Activated T-helper 17 cell treated with anti-CD3 and anti-CD28 coated beads, Interleukin-2, amount 50 U/mL, for 72 hours (primary cell): ENCODE results near the gene AGPS. TPM values are rescaled to one million over a fixed set of nuclear protein-coding genes. Genes with fewer than 3 reads are reported as not detected.
"Not testable (repeated sequence)": the region's sequence is repeated elsewhere in the genome, so short reads cannot be mapped to it uniquely, and the experiment has no call there.

Experiments used
- ATAC-seq: fragments of 150-1000 bp; cut with Tn5 transposase; replicated peaks from 2 replicates; pipeline ENCODE4 v1.10.0; 2021; ENCODE audit warnings: mild to moderate bottlenecking, moderate library complexity
- H3K27ac Mint-ChIP-seq: one replicate; pipeline ENCODE4 v1.8.0; 2022; ENCODE audit warnings: mixed read lengths
- H3K27me3 Mint-ChIP-seq: one replicate; pipeline ENCODE4 v1.8.0; 2022; ENCODE audit warnings: mixed read lengths
- H3K36me3 Mint-ChIP-seq: one replicate; pipeline ENCODE4 v1.8.0; 2022; ENCODE audit warnings: low read depth, mild to moderate bottlenecking, mixed read lengths
- H3K4me1 Mint-ChIP-seq: one replicate; pipeline ENCODE4 v1.8.0; 2022; ENCODE audit warnings: mixed read lengths
- H3K4me3 Mint-ChIP-seq: one replicate; pipeline ENCODE4 v1.8.0; 2022; ENCODE audit warnings: mild to moderate bottlenecking, mixed read lengths
- H3K9me3 Mint-ChIP-seq: one replicate; pipeline ENCODE4 v1.8.0; 2022; ENCODE audit warnings: mixed read lengths
- total RNA-seq, 2 donors: library from RNA; stranded (reverse); gene quantifications; one replicate each; pipeline ENCODE4 v1.2.3, GENCODE V29; 2022

Gene AGPS
- total RNA-seq, 2 donors from 2014 or later: 31.4 to 70.0 TPM

GRCh38 chr2:177397481-177398289, 5.1 kb downstream of the AGPS start:
- peaks cover 27% of the 10 kb centered on the region for H3K4me1 Mint-ChIP-seq
- peaks cover 27% of the 10 kb centered on the region for H3K36me3 Mint-ChIP-seq
- peak overlapping the region; percentile 64 for H3K27ac Mint-ChIP-seq
- H3K27me3 Mint-ChIP-seq: no peaks in the 10 kb centered on the region
- H3K9me3 Mint-ChIP-seq: no peaks in the 10 kb centered on the region
- ATAC-seq: peak; percentile 49
- peak overlapping the region; percentile 52 for H3K4me3 Mint-ChIP-seq

- peak overlapping the region; percentile 52 for H3K4me3 Mint-ChIP-seq
- H3K4me1 Mint-ChIP-seq: peaks cover 32% of the 10 kb centered on the region
- H3K36me3 Mint-ChIP-seq: peaks cover 27% of the 10 kb centered on the region
- no peaks in the 10 kb centered on the region for H3K9me3 Mint-ChIP-seq
- no peak overlapping the region for H3K27ac Mint-ChIP-seq
- no peaks in the 10 kb centered on the region for H3K27me3 Mint-ChIP-seq
- ATAC-seq: no peak
Observed at GRCh38 chr2:177398290-177398683, 5.7 kb downstream of the AGPS start.

- Mint-ChIP-seq H3K27ac (no peak overlapping the region), H3K4me3 (no peak overlapping the region), H3K36me3 (peaks cover 27% of the 10 kb centered on the region), H3K27me3 (no peaks in the 10 kb centered on the region), H3K9me3 (no peaks in the 10 kb centered on the region), H3K4me1 (peaks cover 33% of the 10 kb centered on the region)
- no peak for ATAC-seq
Observed at GRCh38 chr2:177398791-177399190, 6.2 kb downstream of the AGPS start.

- H3K36me3 Mint-ChIP-seq: peaks cover 27% of the 10 kb centered on the region
- no peak overlapping the region for H3K4me3 Mint-ChIP-seq
- no peaks in the 10 kb centered on the region for H3K9me3 Mint-ChIP-seq
- no peak for ATAC-seq
- H3K27me3 Mint-ChIP-seq: no peaks in the 10 kb centered on the region
- H3K27ac Mint-ChIP-seq: no peak overlapping the region
- peaks cover 34% of the 10 kb centered on the region for H3K4me1 Mint-ChIP-seq
Observed at GRCh38 chr2:177399376-177399775, 6.8 kb downstream of the AGPS start.

- H3K4me3 Mint-ChIP-seq: no peak overlapping the region
- no peaks in the 10 kb centered on the region for H3K27me3 Mint-ChIP-seq
- H3K27ac Mint-ChIP-seq: no peak overlapping the region
- H3K4me1 Mint-ChIP-seq: peaks cover 29% of the 10 kb centered on the region
- no peaks in the 10 kb centered on the region for H3K9me3 Mint-ChIP-seq
- H3K36me3 Mint-ChIP-seq: peaks cover 22% of the 10 kb centered on the region
- no peak for ATAC-seq
Observed at GRCh38 chr2:177400337-177400923, 7.9 kb downstream of the AGPS start.

GRCh38 chr2:177402096-177402495, 9.5 kb downstream of the AGPS start:
- Mint-ChIP-seq H3K4me1 (peaks cover 33% of the 10 kb centered on the region), H3K36me3 (peaks cover 11% of the 10 kb centered on the region), H3K27me3 (no peaks in the 10 kb centered on the region), H3K27ac (no peak overlapping the region), H3K9me3 (no peaks in the 10 kb centered on the region), H3K4me3 (no peak overlapping the region)
- ATAC-seq: no peak

- Mint-ChIP-seq H3K27ac (no peak overlapping the region), H3K27me3 (no peaks in the 10 kb centered on the region), H3K4me1 (peaks cover 31% of the 10 kb centered on the region), H3K36me3 (no peaks in the 10 kb centered on the region), H3K9me3 (no peaks in the 10 kb centered on the region), H3K4me3 (no peak overlapping the region)
- no peak for ATAC-seq
Observed at GRCh38 chr2:177403838-177404237, 11.3 kb downstream of the AGPS start.

GRCh38 chr2:177404243-177404642, 11.7 kb downstream of the AGPS start:
- ATAC-seq: no peak
- Mint-ChIP-seq H3K27me3 (no peaks in the 10 kb centered on the region), H3K9me3 (no peaks in the 10 kb centered on the region), H3K27ac (no peak overlapping the region), H3K4me1 (peaks cover 31% of the 10 kb centered on the region), H3K4me3 (no peak overlapping the region), H3K36me3 (no peaks in the 10 kb centered on the region)

- Mint-ChIP-seq H3K36me3 (no peaks in the 10 kb centered on the region), H3K4me1 (peaks cover 31% of the 10 kb centered on the region), H3K27me3 (no peaks in the 10 kb centered on the region), H3K27ac (no peak overlapping the region), H3K4me3 (no peak overlapping the region), H3K9me3 (no peaks in the 10 kb centered on the region)
- no peak for ATAC-seq
Observed at GRCh38 chr2:177405029-177405692, 12.6 kb downstream of the AGPS start.

- H3K27me3 Mint-ChIP-seq: no peaks in the 10 kb centered on the region
- H3K4me1 Mint-ChIP-seq: peaks cover 31% of the 10 kb centered on the region
- H3K36me3 Mint-ChIP-seq: no peaks in the 10 kb centered on the region
- no peak overlapping the region for H3K4me3 Mint-ChIP-seq
- no peak for ATAC-seq
- H3K9me3 Mint-ChIP-seq: no peaks in the 10 kb centered on the region
- H3K27ac Mint-ChIP-seq: peak overlapping the region; percentile 24
Observed at GRCh38 chr2:177406182-177406581, 13.6 kb downstream of the AGPS start.

GRCh38 chr2:177407031-177407430, 14.5 kb downstream of the AGPS start:
- peaks cover 36% of the 10 kb centered on the region for H3K4me1 Mint-ChIP-seq
- peak overlapping the region; percentile 47 for H3K27ac Mint-ChIP-seq

GRCh38 chr2:177410629-177411028, 18.1 kb downstream of the AGPS start:
- ATAC-seq, H3K27ac Mint-ChIP-seq, H3K36me3 Mint-ChIP-seq, H3K27me3 Mint-ChIP-seq, H3K4me3 Mint-ChIP-seq, H3K9me3 Mint-ChIP-seq: not testable (repeated sequence)
- peaks cover 37% of the 10 kb centered on the region for H3K4me1 Mint-ChIP-seq

More at GRCh38 chr2:177407031-177407430, 14.5 kb downstream of the AGPS start:
- Mint-ChIP-seq H3K27me3 (no peaks in the 10 kb centered on the region), H3K9me3 (no peaks in the 10 kb centered on the region), H3K36me3 (no peaks in the 10 kb centered on the region), H3K4me3 (no peak overlapping the region)
- no peak for ATAC-seq

- Mint-ChIP-seq H3K27me3 (no peaks in the 10 kb centered on the region), H3K27ac (peak overlapping the region; percentile 20)
- ATAC-seq: peak; percentile 79
Observed at GRCh38 chr2:177413703-177414102, 21.1 kb downstream of the AGPS start.

GRCh38 chr2:177419274-177419673, 26.7 kb downstream of the AGPS start:
- Mint-ChIP-seq H3K36me3 (peaks cover 33% of the 10 kb centered on the region), H3K4me1 (no peaks in the 10 kb centered on the region), H3K27me3 (no peaks in the 10 kb centered on the region), H3K9me3 (no peaks in the 10 kb centered on the region), H3K27ac (peak overlapping the region; percentile 48), H3K4me3 (no peak overlapping the region)
- ATAC-seq: no peak

More at GRCh38 chr2:177413703-177414102, 21.1 kb downstream of the AGPS start:
- no peaks in the 10 kb centered on the region for H3K9me3 Mint-ChIP-seq
- no peaks in the 10 kb centered on the region for H3K36me3 Mint-ChIP-seq
- H3K4me3 Mint-ChIP-seq: no peak overlapping the region
- H3K4me1 Mint-ChIP-seq: peaks cover 21% of the 10 kb centered on the region

GRCh38 chr2:177422271-177422670, 29.7 kb downstream of the AGPS start:
- Mint-ChIP-seq H3K27ac (no peak overlapping the region), H3K9me3 (peaks cover 13% of the 10 kb centered on the region), H3K36me3 (peaks cover 63% of the 10 kb centered on the region), H3K4me3 (no peak overlapping the region), H3K27me3 (no peaks in the 10 kb centered on the region), H3K4me1 (peaks cover 15% of the 10 kb centered on the region)
- ATAC-seq: no peak
